HCT116 (cell line): Measurements from ENCODE around the gene RTN1.

Experiments used
- CBX3 ChIP-seq: IDR thresholded peaks from 2 replicates; pipeline ENCODE4 v1.6.1; 2012; ENCODE audit warnings: low read depth
- CTCF ChIP-seq, 3 experiments: fragments of 200-600 bp in 1 of 3; sonication (generic) in 1 of 3; IDR thresholded peaks in 2 of 3; conservative IDR thresholded peaks in 1 of 3; 2 replicates each; pipeline ENCODE4 v1.5.1; 2012 to 2017; ENCODE audit warnings: low read depth in 2 of 3, low read length in 2 of 3, antibody characterized with exemption in 1 of 3, borderline replicate concordance in 1 of 3, control low read depth in 1 of 3, mild to moderate bottlenecking in 1 of 3, mixed read lengths in 1 of 3, mixed run types in 1 of 3, moderate library complexity in 1 of 3; ENCODE audit not compliant: insufficient read depth in 1 of 3
- ELF1 ChIP-seq: IDR thresholded peaks from 2 replicates; pipeline ENCODE4 v1.6.1; 2012; ENCODE audit warnings: low read depth, borderline replicate concordance
- EZH2 ChIP-seq: fragments of 200-600 bp; sonication (generic); IDR thresholded peaks from 2 replicates; pipeline ENCODE4 v1.6.1; 2017; ENCODE audit warnings: antibody characterized with exemption, mixed run types
- POLR2A ChIP-seq: IDR thresholded peaks from 2 replicates; pipeline ENCODE4 v1.7.0; 2011; ENCODE audit warnings: borderline replicate concordance; ENCODE audit not compliant: insufficient read depth, insufficient read length; ENCODE audit errors: extremely low read depth
- SP1 ChIP-seq: IDR thresholded peaks from 2 replicates; pipeline ENCODE4 v1.6.1; 2012; ENCODE audit warnings: low read depth
- TCF7L2 ChIP-seq: IDR thresholded peaks from 2 replicates; pipeline ENCODE4 v1.7.0; 2011; ENCODE audit warnings: borderline replicate concordance, inconsistent platforms; ENCODE audit not compliant: insufficient read depth, insufficient read length; ENCODE audit errors: extremely low read depth
- YY1 ChIP-seq: IDR thresholded peaks from 2 replicates; pipeline ENCODE4 v1.6.1; 2011; ENCODE audit warnings: low read length, low read depth, moderate library complexity, mild to moderate bottlenecking; ENCODE audit not compliant: insufficient replicate concordance; ENCODE audit errors: extremely low read depth
- ZFX ChIP-seq: fragments of 450-650 bp; IDR thresholded peaks from 2 replicates; pipeline ENCODE4 v1.6.1; 2017
- ZNF274 ChIP-seq: fragments of 200-500 bp; sonication (Bioruptor generic); IDR thresholded peaks from 2 replicates; pipeline ENCODE4 v1.6.1; 2014; ENCODE audit warnings: mild to moderate bottlenecking, low read depth, low read length, inconsistent platforms
- TF ChIP-seq, protein P1 (sequence below): IDR thresholded peaks from 2 replicates; pipeline ENCODE4 v1.6.1; 2012; ENCODE audit warnings: low read depth

- peak in 2 of 3 experiments; percentile 15 to 22; a peak in 1 of 6 replicates for TF ChIP-seq CTCF (IDR thresholded peaks at IDR 0.05 in 2 of 3, conservative IDR thresholded peaks at IDR 0.05 in 1 of 3; ENCODE audit: borderline replicate concordance in 1 of 3, insufficient read depth in 1 of 3, low read depth in 2 of 3, low read length in 2 of 3)
- TF ChIP-seq POLR2A, result no peak
- no peak for TF ChIP-seq ELF1
- TF ChIP-seq ZNF274, result no peak
- no peak for TF ChIP-seq YY1
- TF ChIP-seq, protein P1, sequence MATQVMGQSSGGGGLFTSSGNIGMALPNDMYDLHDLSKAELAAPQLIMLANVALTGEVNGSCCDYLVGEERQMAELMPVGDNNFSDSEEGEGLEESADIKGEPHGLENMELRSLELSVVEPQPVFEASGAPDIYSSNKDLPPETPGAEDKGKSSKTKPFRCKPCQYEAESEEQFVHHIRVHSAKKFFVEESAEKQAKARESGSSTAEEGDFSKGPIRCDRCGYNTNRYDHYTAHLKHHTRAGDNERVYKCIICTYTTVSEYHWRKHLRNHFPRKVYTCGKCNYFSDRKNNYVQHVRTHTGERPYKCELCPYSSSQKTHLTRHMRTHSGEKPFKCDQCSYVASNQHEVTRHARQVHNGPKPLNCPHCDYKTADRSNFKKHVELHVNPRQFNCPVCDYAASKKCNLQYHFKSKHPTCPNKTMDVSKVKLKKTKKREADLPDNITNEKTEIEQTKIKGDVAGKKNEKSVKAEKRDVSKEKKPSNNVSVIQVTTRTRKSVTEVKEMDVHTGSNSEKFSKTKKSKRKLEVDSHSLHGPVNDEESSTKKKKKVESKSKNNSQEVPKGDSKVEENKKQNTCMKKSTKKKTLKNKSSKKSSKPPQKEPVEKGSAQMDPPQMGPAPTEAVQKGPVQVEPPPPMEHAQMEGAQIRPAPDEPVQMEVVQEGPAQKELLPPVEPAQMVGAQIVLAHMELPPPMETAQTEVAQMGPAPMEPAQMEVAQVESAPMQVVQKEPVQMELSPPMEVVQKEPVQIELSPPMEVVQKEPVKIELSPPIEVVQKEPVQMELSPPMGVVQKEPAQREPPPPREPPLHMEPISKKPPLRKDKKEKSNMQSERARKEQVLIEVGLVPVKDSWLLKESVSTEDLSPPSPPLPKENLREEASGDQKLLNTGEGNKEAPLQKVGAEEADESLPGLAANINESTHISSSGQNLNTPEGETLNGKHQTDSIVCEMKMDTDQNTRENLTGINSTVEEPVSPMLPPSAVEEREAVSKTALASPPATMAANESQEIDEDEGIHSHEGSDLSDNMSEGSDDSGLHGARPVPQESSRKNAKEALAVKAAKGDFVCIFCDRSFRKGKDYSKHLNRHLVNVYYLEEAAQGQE, result no peak
- TF ChIP-seq CBX3, result no peak
- TF ChIP-seq SP1, result no peak
- no peak for TF ChIP-seq TCF7L2
- no peak for TF ChIP-seq EZH2
- no peak for TF ChIP-seq ZFX
Observed at GRCh38 chr14:59570122-59570521, 300.5 kb downstream of the RTN1 start.
